22Rv1 (cell line): ENCODE measurements around the gene BOC.

Experiments
- CTCF ChIP-seq: fragments of 450-650 bp; IDR thresholded peaks from 2 replicates; pipeline ENCODE4 v1.5.1; 2017; ENCODE audit warnings: mild to moderate bottlenecking
- ZFX ChIP-seq: fragments of 450-650 bp; IDR thresholded peaks from 2 replicates; pipeline ENCODE4 v1.6.1; 2017; ENCODE audit warnings: antibody characterized with exemption, borderline replicate concordance

GRCh38 chr3:113249111-113249510 lies 37.8 kb downstream of the BOC start:
- TF ChIP-seq CTCF (no peak), ZFX (no peak)
